Colonic mucosa (tissue), 4 donors: ENCODE measurements around the gene PDE10A. TPM values are rescaled to one million over a fixed set of nuclear protein-coding genes. Genes with fewer than 3 reads are reported as not detected.

Source experiments
- DNase-seq: peaks from one replicate; pipeline ENCODE4 v3.0.0-alpha.2; 2020
- H3K27ac ChIP-seq: fragments of 200-600 bp; one replicate; pipeline ENCODE4 v1.8.0; 2021
- H3K27me3 ChIP-seq: fragments of 200-600 bp; one replicate; pipeline ENCODE4 v1.8.0; 2021
- H3K36me3 ChIP-seq: fragments of 200-600 bp; one replicate; pipeline ENCODE4 v1.8.0; 2021
- H3K4me1 ChIP-seq: fragments of 200-600 bp; one replicate; pipeline ENCODE4 v1.8.0; 2021; ENCODE audit warnings: mild to moderate bottlenecking
- H3K4me3 ChIP-seq: fragments of 200-600 bp; one replicate; pipeline ENCODE4 v1.8.0; 2021
- H3K9ac ChIP-seq, 2 donors: one replicate each; pipeline ENCODE4 v1.7.0; 2013; ENCODE audit warnings: control low read depth in 2 of 2, low read depth in 2 of 2, low read length in 2 of 2
- H3K9me3 ChIP-seq: fragments of 200-600 bp; one replicate; pipeline ENCODE4 v1.8.0; 2021
- CTCF ChIP-seq: fragments of 200-600 bp; IDR thresholded peaks from one replicate; pipeline ENCODE4 v1.8.0; 2022; ENCODE audit warnings: antibody characterized with exemption, mild to moderate bottlenecking
- intact Hi-C: fragments of 100-400 bp; cut with DNase I; formaldehyde crosslinking; loops from one replicate; pipeline ENCODE4 v1.14.1; 2022
- total RNA-seq, 2 donors: library from RNA; stranded (reverse); fragmentation: NEBNext Ultra II Directional in 1 of 2; extraction: Animal tissue kit (Norgen Biotek cat#: 25700) in 1 of 2; gene quantifications; one replicate each; pipeline ENCODE4 v1.2.1, GENCODE V29; 2021
- donor health status: healthy.
- donor health status: DM: no; HTN: no; CAD: no.
- donor health status: DM: no; HTN: no; CAD: no.

Gene PDE10A
- total RNA-seq, 2 donors from 2014 or later, result 0.37 to 3.4 TPM

- intact Hi-C loops, result no loop called here
- TF ChIP-seq CTCF, result no peak
- Histone ChIP-seq H3K4me1 (no peaks in the 10 kb centered on the region), H3K36me3 (no peaks in the 10 kb centered on the region), H3K27me3 (no peaks in the 10 kb centered on the region), H3K27ac (no peak overlapping the region), H3K4me3 (no peak overlapping the region), H3K9me3 (no peaks in the 10 kb centered on the region), H3K9ac (no peak overlapping the region)
- DNase-seq, result no peak
Observed at GRCh38 chr6:165695722-165696515, 32.9 kb upstream of the PDE10A start.

GRCh38 chr6:165694296-165694695, 31.3 kb upstream of the PDE10A start:
- Histone ChIP-seq H3K9me3 (no peaks in the 10 kb centered on the region), H3K4me1 (no peaks in the 10 kb centered on the region), H3K36me3 (no peaks in the 10 kb centered on the region), H3K9ac (no peak overlapping the region), H3K27ac (no peak overlapping the region), H3K4me3 (no peak overlapping the region), H3K27me3 (no peaks in the 10 kb centered on the region)
- DNase-seq, result no peak
- TF ChIP-seq CTCF, result no peak
- intact Hi-C loops, result no loop called here

- Histone ChIP-seq H3K27me3 (no peaks in the 10 kb centered on the region), H3K9ac (no peak overlapping the region), H3K36me3 (no peaks in the 10 kb centered on the region), H3K9me3 (no peaks in the 10 kb centered on the region), H3K4me1 (no peaks in the 10 kb centered on the region), H3K4me3 (no peak overlapping the region), H3K27ac (no peak overlapping the region)
- intact Hi-C loops, result no loop called here
- DNase-seq, result no peak
- TF ChIP-seq CTCF, result no peak
Observed at GRCh38 chr6:165692106-165692653, 29.1 kb upstream of the PDE10A start.

GRCh38 chr6:165689699-165690098, 26.7 kb upstream of the PDE10A start:
- no peak overlapping the region for H3K27ac ChIP-seq
- no peaks in the 10 kb centered on the region for H3K9me3 ChIP-seq
- no peaks in the 10 kb centered on the region for H3K4me1 ChIP-seq
- H3K27me3 ChIP-seq, result no peaks in the 10 kb centered on the region
- intact Hi-C loops, result no loop called here
- DNase-seq, result no peak
- no peak for TF ChIP-seq CTCF
- no peak overlapping the region for H3K9ac ChIP-seq
- no peaks in the 10 kb centered on the region for H3K36me3 ChIP-seq
- no peak overlapping the region for H3K4me3 ChIP-seq

GRCh38 chr6:165686596-165687365, 23.7 kb upstream of the PDE10A start:
- Histone ChIP-seq H3K27me3 (no peaks in the 10 kb centered on the region), H3K9ac (no peak overlapping the region), H3K36me3 (no peaks in the 10 kb centered on the region), H3K4me1 (no peaks in the 10 kb centered on the region), H3K9me3 (no peaks in the 10 kb centered on the region), H3K4me3 (no peak overlapping the region), H3K27ac (no peak overlapping the region)
- no peak for DNase-seq
- intact Hi-C loops, result no loop called here
- TF ChIP-seq CTCF, result no peak
